HEK293 (cell line): Measurements from ENCODE around the gene DGCR8.

Experiments
- ATF2 ChIP-seq: fragments of 450-650 bp; formaldehyde crosslinking; IDR thresholded peaks from 2 replicates; pipeline ENCODE4 v1.5.1; 2016; ENCODE audit warnings: missing biosample characterization, missing genetic modification characterization, low read depth
- BCL11B ChIP-seq: fragments of 450-650 bp; formaldehyde crosslinking; IDR thresholded peaks from 2 replicates; pipeline ENCODE4 v1.5.1; 2016; ENCODE audit warnings: low read depth, missing biosample characterization, missing genetic modification characterization
- GFI1B ChIP-seq: fragments of 450-650 bp; formaldehyde crosslinking; IDR thresholded peaks from 2 replicates; pipeline ENCODE4 v1.5.1; 2016; ENCODE audit warnings: missing biosample characterization, missing genetic modification characterization
- IKZF3 ChIP-seq: fragments of 450-650 bp; IDR thresholded peaks from 2 replicates; pipeline ENCODE4 v1.5.0; 2018; ENCODE audit warnings: missing biosample characterization, mild to moderate bottlenecking, missing genetic modification characterization, moderate library complexity
- KLF16 ChIP-seq: fragments of 450-650 bp; formaldehyde crosslinking; IDR thresholded peaks from 2 replicates; pipeline ENCODE4 v1.5.1; 2017; ENCODE audit warnings: missing biosample characterization, missing genetic modification characterization
- KLF7 ChIP-seq: fragments of 450-650 bp; formaldehyde crosslinking; IDR thresholded peaks from 2 replicates; pipeline ENCODE4 v1.5.1; 2016; ENCODE audit warnings: missing biosample characterization, missing genetic modification characterization, borderline replicate concordance
- PBX3 ChIP-seq: sonication (generic); formaldehyde crosslinking; IDR thresholded peaks from 2 replicates; pipeline ENCODE4 v1.8.1; 2022; ENCODE audit warnings: mild to moderate bottlenecking, moderate library complexity, missing genetic modification reagents
- RBAK ChIP-seq: fragments of 450-650 bp; formaldehyde crosslinking; IDR thresholded peaks from 2 replicates; pipeline ENCODE4 v1.5.1; 2016; ENCODE audit warnings: missing biosample characterization, missing genetic modification characterization
- REST ChIP-seq: fragments of 450-650 bp; formaldehyde crosslinking; IDR thresholded peaks from 2 replicates; pipeline ENCODE4 v1.5.1; 2016; ENCODE audit warnings: missing biosample characterization, missing genetic modification characterization
- TCF7L2 ChIP-seq: IDR thresholded peaks from 2 replicates; pipeline ENCODE4 v1.6.1; 2011; ENCODE audit warnings: low read depth, mild to moderate bottlenecking, inconsistent platforms, low read length, moderate library complexity, borderline replicate concordance
- ZBTB21 ChIP-seq: fragments of 450-650 bp; formaldehyde crosslinking; IDR thresholded peaks from 2 replicates; pipeline ENCODE4 v1.5.1; 2017; ENCODE audit warnings: missing biosample characterization, missing genetic modification characterization
- ZNF112 ChIP-seq: fragments of 450-650 bp; formaldehyde crosslinking; IDR thresholded peaks from 2 replicates; pipeline ENCODE4 v1.5.0; 2017; ENCODE audit warnings: missing biosample characterization, missing genetic modification characterization
- ZNF521 ChIP-seq: fragments of 450-650 bp; formaldehyde crosslinking; IDR thresholded peaks from 2 replicates; pipeline ENCODE4 v1.5.1; 2017; ENCODE audit warnings: missing biosample characterization, mild to moderate bottlenecking, missing genetic modification characterization
- ZNF555 ChIP-seq: fragments of 450-650 bp; formaldehyde crosslinking; conservative IDR thresholded peaks from 2 replicates; pipeline ENCODE4 v1.5.1; 2017; ENCODE audit warnings: missing biosample characterization, mild to moderate bottlenecking, missing genetic modification characterization, inconsistent platforms
- ZNF654 ChIP-seq: fragments of 450-650 bp; formaldehyde crosslinking; IDR thresholded peaks from 2 replicates; pipeline ENCODE4 v1.5.1; 2016; ENCODE audit warnings: low read depth, missing biosample characterization, missing genetic modification characterization
- ZNF785 ChIP-seq: fragments of 450-650 bp; formaldehyde crosslinking; IDR thresholded peaks from 2 replicates; pipeline ENCODE4 v1.5.1; 2016; ENCODE audit warnings: missing biosample characterization, missing genetic modification characterization
- ZSCAN18 ChIP-seq: fragments of 450-650 bp; formaldehyde crosslinking; IDR thresholded peaks from 2 replicates; pipeline ENCODE4 v1.5.1; 2016; ENCODE audit warnings: missing biosample characterization, missing genetic modification characterization
- ZXDB ChIP-seq: fragments of 450-650 bp; formaldehyde crosslinking; IDR thresholded peaks from 2 replicates; pipeline ENCODE4 v1.5.1; 2016; ENCODE audit warnings: missing biosample characterization, missing genetic modification characterization
- TF ChIP-seq, protein P1 (sequence below): fragments of 450-650 bp; formaldehyde crosslinking; IDR thresholded peaks from 2 replicates; pipeline ENCODE4 v1.5.1; 2016; ENCODE audit warnings: missing biosample characterization, missing genetic modification characterization
- TF ChIP-seq, protein P2 (sequence below): fragments of 450-650 bp; formaldehyde crosslinking; IDR thresholded peaks from 2 replicates; pipeline ENCODE4 v1.5.1; 2016; ENCODE audit warnings: missing biosample characterization, missing genetic modification characterization
- TF ChIP-seq, protein P3 (sequence below): fragments of 450-650 bp; formaldehyde crosslinking; IDR thresholded peaks from 2 replicates; pipeline ENCODE4 v1.5.1; 2016; ENCODE audit warnings: missing biosample characterization, missing genetic modification characterization
- TF ChIP-seq, protein P4 (sequence below): fragments of 450-650 bp; IDR thresholded peaks from 2 replicates; pipeline ENCODE4 v1.5.1; 2018; ENCODE audit warnings: missing biosample characterization, mild to moderate bottlenecking, missing genetic modification characterization
- TF ChIP-seq, protein P5 (sequence below): fragments of 450-650 bp; formaldehyde crosslinking; IDR thresholded peaks from 2 replicates; pipeline ENCODE4 v1.5.1; 2016; ENCODE audit warnings: missing biosample characterization, missing genetic modification characterization

DGCR8 gene

GRCh38 chr22:20080776-20081654 lies 974 bp downstream of the DGCR8 start (continued):
- TF ChIP-seq, protein P1, sequence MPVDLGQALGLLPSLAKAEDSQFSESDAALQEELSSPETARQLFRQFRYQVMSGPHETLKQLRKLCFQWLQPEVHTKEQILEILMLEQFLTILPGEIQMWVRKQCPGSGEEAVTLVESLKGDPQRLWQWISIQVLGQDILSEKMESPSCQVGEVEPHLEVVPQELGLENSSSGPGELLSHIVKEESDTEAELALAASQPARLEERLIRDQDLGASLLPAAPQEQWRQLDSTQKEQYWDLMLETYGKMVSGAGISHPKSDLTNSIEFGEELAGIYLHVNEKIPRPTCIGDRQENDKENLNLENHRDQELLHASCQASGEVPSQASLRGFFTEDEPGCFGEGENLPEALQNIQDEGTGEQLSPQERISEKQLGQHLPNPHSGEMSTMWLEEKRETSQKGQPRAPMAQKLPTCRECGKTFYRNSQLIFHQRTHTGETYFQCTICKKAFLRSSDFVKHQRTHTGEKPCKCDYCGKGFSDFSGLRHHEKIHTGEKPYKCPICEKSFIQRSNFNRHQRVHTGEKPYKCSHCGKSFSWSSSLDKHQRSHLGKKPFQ (tag by site-specific recombination): no peak
- TF ChIP-seq ZNF555 (no peak), ZNF112 (no peak), ZSCAN18 (0 out of 2 replicates have a peak, but pooled peaks have one; percentile 11), KLF16 (tag by site-specific recombination) (no peak; the same call in 1 of the 2 replicates), ZNF521 (tag by site-specific recombination) (no peak), ZBTB21 (tag by site-specific recombination) (peak; percentile 90), IKZF3 (tag by site-specific recombination) (no peak), GFI1B (tag by site-specific recombination) (no peak), ATF2 (tag by site-specific recombination) (peak; percentile 95), ZNF654 (tag by site-specific recombination) (no peak), PBX3 (CRISPR knock-in tag) (no peak), KLF7 (tag by site-specific recombination) (no peak), REST (tag by site-specific recombination) (peak; percentile 70; the same call in 1 of the 2 replicates), BCL11B (tag by site-specific recombination) (no peak), ZXDB (0 out of 2 replicates have a peak, but pooled peaks have one; percentile 18), RBAK (tag by site-specific recombination) (no peak), TCF7L2 (no peak), ZNF785 (tag by site-specific recombination) (no peak)
- TF ChIP-seq, protein P2, sequence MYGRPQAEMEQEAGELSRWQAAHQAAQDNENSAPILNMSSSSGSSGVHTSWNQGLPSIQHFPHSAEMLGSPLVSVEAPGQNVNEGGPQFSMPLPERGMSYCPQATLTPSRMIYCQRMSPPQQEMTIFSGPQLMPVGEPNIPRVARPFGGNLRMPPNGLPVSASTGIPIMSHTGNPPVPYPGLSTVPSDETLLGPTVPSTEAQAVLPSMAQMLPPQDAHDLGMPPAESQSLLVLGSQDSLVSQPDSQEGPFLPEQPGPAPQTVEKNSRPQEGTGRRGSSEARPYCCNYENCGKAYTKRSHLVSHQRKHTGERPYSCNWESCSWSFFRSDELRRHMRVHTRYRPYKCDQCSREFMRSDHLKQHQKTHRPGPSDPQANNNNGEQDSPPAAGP (tag by site-specific recombination): peak; percentile 45
- TF ChIP-seq, protein P3, sequence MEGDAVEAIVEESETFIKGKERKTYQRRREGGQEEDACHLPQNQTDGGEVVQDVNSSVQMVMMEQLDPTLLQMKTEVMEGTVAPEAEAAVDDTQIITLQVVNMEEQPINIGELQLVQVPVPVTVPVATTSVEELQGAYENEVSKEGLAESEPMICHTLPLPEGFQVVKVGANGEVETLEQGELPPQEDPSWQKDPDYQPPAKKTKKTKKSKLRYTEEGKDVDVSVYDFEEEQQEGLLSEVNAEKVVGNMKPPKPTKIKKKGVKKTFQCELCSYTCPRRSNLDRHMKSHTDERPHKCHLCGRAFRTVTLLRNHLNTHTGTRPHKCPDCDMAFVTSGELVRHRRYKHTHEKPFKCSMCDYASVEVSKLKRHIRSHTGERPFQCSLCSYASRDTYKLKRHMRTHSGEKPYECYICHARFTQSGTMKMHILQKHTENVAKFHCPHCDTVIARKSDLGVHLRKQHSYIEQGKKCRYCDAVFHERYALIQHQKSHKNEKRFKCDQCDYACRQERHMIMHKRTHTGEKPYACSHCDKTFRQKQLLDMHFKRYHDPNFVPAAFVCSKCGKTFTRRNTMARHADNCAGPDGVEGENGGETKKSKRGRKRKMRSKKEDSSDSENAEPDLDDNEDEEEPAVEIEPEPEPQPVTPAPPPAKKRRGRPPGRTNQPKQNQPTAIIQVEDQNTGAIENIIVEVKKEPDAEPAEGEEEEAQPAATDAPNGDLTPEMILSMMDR: no peak
- TF ChIP-seq, protein P4, sequence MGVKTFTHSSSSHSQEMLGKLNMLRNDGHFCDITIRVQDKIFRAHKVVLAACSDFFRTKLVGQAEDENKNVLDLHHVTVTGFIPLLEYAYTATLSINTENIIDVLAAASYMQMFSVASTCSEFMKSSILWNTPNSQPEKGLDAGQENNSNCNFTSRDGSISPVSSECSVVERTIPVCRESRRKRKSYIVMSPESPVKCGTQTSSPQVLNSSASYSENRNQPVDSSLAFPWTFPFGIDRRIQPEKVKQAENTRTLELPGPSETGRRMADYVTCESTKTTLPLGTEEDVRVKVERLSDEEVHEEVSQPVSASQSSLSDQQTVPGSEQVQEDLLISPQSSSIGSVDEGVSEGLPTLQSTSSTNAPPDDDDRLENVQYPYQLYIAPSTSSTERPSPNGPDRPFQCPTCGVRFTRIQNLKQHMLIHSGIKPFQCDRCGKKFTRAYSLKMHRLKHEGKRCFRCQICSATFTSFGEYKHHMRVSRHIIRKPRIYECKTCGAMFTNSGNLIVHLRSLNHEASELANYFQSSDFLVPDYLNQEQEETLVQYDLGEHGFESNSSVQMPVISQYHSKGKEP (tag by site-specific recombination): no peak
- TF ChIP-seq, protein P5, sequence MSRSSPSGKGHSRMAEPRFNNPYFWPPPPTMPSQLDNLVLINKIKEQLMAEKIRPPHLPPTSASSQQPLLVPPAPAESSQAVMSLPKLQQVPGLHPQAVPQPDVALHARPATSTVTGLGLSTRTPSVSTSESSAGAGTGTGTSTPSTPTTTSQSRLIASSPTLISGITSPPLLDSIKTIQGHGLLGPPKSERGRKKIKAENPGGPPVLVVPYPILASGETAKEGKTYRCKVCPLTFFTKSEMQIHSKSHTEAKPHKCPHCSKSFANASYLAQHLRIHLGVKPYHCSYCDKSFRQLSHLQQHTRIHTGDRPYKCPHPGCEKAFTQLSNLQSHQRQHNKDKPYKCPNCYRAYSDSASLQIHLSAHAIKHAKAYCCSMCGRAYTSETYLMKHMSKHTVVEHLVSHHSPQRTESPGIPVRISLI (tag by site-specific recombination): no peak
